B cell (primary cell): ENCODE measurements around the gene MRPS34.

Source experiments
- EZH2 ChIP-seq: IDR thresholded peaks from 2 replicates; pipeline ENCODE4 v1.6.1; 2012; ENCODE audit warnings: borderline replicate concordance, low read depth, mild to moderate bottlenecking, moderate library complexity, low read length; ENCODE audit not compliant: insufficient read depth, poor library complexity, severe bottlenecking
- TF ChIP-seq, protein P1 (sequence below): fragments of 200-600 bp; IDR thresholded peaks from one replicate; pipeline ENCODE4 v1.8.0; 2022; ENCODE audit warnings: antibody characterized with exemption, mild to moderate bottlenecking

DNA sequence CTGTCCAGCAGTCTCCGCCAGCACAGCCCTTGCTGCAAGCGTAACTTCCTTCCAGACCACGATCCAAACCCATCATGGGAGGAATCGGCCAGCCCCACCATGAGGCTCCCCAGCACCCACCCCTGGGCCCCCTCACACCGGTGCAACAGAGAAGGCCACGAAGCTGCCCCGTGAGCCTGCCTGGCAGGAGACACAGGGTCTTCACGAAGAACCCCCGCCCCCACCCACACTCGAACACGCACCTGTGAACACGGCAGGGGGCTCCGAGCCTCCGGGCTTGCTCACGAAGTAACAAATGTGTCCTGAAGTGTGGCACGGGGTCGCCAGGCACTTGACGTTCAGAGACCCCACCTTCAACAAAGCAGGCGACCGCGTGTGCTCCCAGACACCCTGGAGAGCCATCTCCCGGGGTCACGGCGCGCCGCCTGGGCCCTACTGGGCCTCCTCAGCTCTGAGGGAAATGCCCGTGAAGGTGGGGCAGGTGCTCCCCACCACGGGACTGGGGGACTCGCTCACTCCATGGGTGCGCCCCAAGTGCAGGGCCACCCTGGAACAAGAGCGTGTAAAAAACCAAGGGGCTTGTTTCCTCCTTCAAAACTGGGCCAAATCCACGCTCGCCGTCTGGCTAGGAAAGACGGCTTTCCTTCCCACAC, 46.1 kb upstream of the MRPS34 start:
- TF ChIP-seq, protein P1, sequence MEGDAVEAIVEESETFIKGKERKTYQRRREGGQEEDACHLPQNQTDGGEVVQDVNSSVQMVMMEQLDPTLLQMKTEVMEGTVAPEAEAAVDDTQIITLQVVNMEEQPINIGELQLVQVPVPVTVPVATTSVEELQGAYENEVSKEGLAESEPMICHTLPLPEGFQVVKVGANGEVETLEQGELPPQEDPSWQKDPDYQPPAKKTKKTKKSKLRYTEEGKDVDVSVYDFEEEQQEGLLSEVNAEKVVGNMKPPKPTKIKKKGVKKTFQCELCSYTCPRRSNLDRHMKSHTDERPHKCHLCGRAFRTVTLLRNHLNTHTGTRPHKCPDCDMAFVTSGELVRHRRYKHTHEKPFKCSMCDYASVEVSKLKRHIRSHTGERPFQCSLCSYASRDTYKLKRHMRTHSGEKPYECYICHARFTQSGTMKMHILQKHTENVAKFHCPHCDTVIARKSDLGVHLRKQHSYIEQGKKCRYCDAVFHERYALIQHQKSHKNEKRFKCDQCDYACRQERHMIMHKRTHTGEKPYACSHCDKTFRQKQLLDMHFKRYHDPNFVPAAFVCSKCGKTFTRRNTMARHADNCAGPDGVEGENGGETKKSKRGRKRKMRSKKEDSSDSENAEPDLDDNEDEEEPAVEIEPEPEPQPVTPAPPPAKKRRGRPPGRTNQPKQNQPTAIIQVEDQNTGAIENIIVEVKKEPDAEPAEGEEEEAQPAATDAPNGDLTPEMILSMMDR = no peak
- no peak for TF ChIP-seq EZH2
